Neural cell (in vitro differentiated cells): ENCODE measurements around the gene ALOXE3. TPM values are rescaled to one million over a fixed set of nuclear protein-coding genes. Genes with fewer than 3 reads are reported as not detected.

Experiments
- H2AFZ ChIP-seq: fragments of 200-600, 300-800 bp; sonication (generic), shearing (Covaris generic); 2 replicates; pipeline ENCODE4 v1.6.0; 2014; ENCODE audit warnings: low read depth, mild to moderate bottlenecking, antibody characterized with exemption, low read length, moderate library complexity
- H3F3A ChIP-seq: fragments of 200-600 bp; shearing (Covaris generic); 2 replicates; pipeline ENCODE4 v1.6.1; 2016; ENCODE audit warnings: mild to moderate bottlenecking, moderate library complexity, mixed read lengths, antibody characterized with exemption, low read length; ENCODE audit not compliant: insufficient read depth, poor library complexity, severe bottlenecking
- H3K27ac ChIP-seq: fragments of 200-600, 300-800 bp; sonication (generic), shearing (Covaris generic); 2 replicates; pipeline ENCODE4 v1.5.1; 2014; ENCODE audit warnings: mild to moderate bottlenecking, low read length, moderate library complexity
- H3K27me3 ChIP-seq: fragments of 300-800, 200-600 bp; sonication (generic), shearing (Covaris generic); 2 replicates; pipeline ENCODE4 v1.6.0; 2014; ENCODE audit warnings: mild to moderate bottlenecking, low read depth, low read length, moderate library complexity; ENCODE audit not compliant: insufficient read depth
- H3K36me3 ChIP-seq: fragments of 300-800, 200-600 bp; sonication (generic), shearing (Covaris generic); 2 replicates; pipeline ENCODE4 v1.5.1; 2014; ENCODE audit warnings: mild to moderate bottlenecking, antibody characterized with exemption, low read length, moderate library complexity; ENCODE audit not compliant: insufficient read depth
- H3K4me2 ChIP-seq: fragments of 300-800, 200-600 bp; sonication (generic), shearing (Covaris generic); 2 replicates; pipeline ENCODE4 v1.6.0; 2014; ENCODE audit warnings: mild to moderate bottlenecking, low read length
- H3K4me3 ChIP-seq: fragments of 300-800, 200-600 bp; sonication (generic), shearing (Covaris generic); 2 replicates; pipeline ENCODE4 v1.5.1; 2014; ENCODE audit warnings: mild to moderate bottlenecking, low read length, moderate library complexity
- H3K79me2 ChIP-seq: fragments of 200-600 bp; shearing (Covaris generic); replicated peaks from 2 replicates; pipeline ENCODE4 v1.6.0; 2014; ENCODE audit warnings: mild to moderate bottlenecking, low read length, moderate library complexity; ENCODE audit not compliant: insufficient read depth
- H3K9ac ChIP-seq: fragments of 300-800, 200-600 bp; sonication (generic), shearing (Covaris generic); 2 replicates; pipeline ENCODE4 v1.6.1; 2016; ENCODE audit warnings: mild to moderate bottlenecking, low read length, mixed read lengths
- H3K9me2 ChIP-seq: fragments of 200-600 bp; shearing (Covaris generic); 2 replicates; pipeline ENCODE4 v1.6.1; 2016; ENCODE audit warnings: mild to moderate bottlenecking, low read length, mixed read lengths; ENCODE audit not compliant: insufficient read depth
- H3K9me3 ChIP-seq: fragments of 200-600, 300-800 bp; sonication (generic), shearing (Covaris generic); 2 replicates; pipeline ENCODE4 v1.6.1; 2016; ENCODE audit warnings: mild to moderate bottlenecking, mixed run types, low read length, moderate library complexity, mixed read lengths
- H4K20me1 ChIP-seq: fragments of 200-600 bp; shearing (Covaris generic); 2 replicates; pipeline ENCODE4 v1.6.1; 2016; ENCODE audit warnings: mild to moderate bottlenecking, mixed run types; ENCODE audit not compliant: insufficient read depth
- EP300 ChIP-seq: fragments of 450-650 bp; conservative IDR thresholded peaks from 2 replicates; pipeline ENCODE4 v1.6.1; 2014; ENCODE audit warnings: antibody characterized with exemption, mild to moderate bottlenecking, moderate library complexity; ENCODE audit not compliant: poor library complexity, severe bottlenecking
- EZH2 ChIP-seq: fragments of 200-600, 300-800 bp; shearing (Covaris generic), sonication (generic); IDR thresholded peaks from 2 replicates; pipeline ENCODE4 v1.6.1; 2014; ENCODE audit warnings: antibody characterized with exemption, low read length, borderline replicate concordance, mild to moderate bottlenecking; ENCODE audit not compliant: insufficient read depth, poor library complexity, severe bottlenecking
- MXI1 ChIP-seq: fragments of 450-650 bp; conservative IDR thresholded peaks from 2 replicates; pipeline ENCODE4 v1.6.1; 2014; ENCODE audit warnings: antibody characterized with exemption, mild to moderate bottlenecking; ENCODE audit not compliant: poor library complexity, severe bottlenecking
- POLR2AphosphoS5 ChIP-seq: IDR thresholded peaks from 2 replicates; pipeline ENCODE4 v1.6.1; 2012
- RAD21 ChIP-seq: fragments of 450-650 bp; conservative IDR thresholded peaks from 2 replicates; pipeline ENCODE4 v1.6.1; 2014; ENCODE audit warnings: antibody characterized with exemption, mild to moderate bottlenecking, moderate library complexity
- REST ChIP-seq: IDR thresholded peaks from 2 replicates; pipeline ENCODE4 v1.6.1; 2012; ENCODE audit warnings: borderline replicate concordance
- SMC3 ChIP-seq: fragments of 450-650 bp; conservative IDR thresholded peaks from 2 replicates; pipeline ENCODE4 v1.6.1; 2014; ENCODE audit warnings: antibody characterized with exemption, mild to moderate bottlenecking, moderate library complexity; ENCODE audit not compliant: poor library complexity
- TAF1 ChIP-seq: IDR thresholded peaks from 2 replicates; pipeline ENCODE4 v1.6.1; 2012; ENCODE audit warnings: low read depth
- polyA plus RNA-seq: library from polyadenylated mRNA; depleted of rRNA; stranded (reverse); fragments of >200 nt; gene quantifications from 2 replicates; pipeline ENCODE4 v1.2.3, GENCODE V29; 2014
- TF ChIP-seq, protein P1 (sequence below): fragments of 450-650 bp; IDR thresholded peaks from 2 replicates; pipeline ENCODE4 v1.5.1; 2014; ENCODE audit warnings: antibody characterized with exemption, mild to moderate bottlenecking, moderate library complexity; ENCODE audit not compliant: poor library complexity, severe bottlenecking

Gene ALOXE3
- polyA plus RNA-seq, 1 donor from 2014 or later: 0.77 TPM

DNA sequence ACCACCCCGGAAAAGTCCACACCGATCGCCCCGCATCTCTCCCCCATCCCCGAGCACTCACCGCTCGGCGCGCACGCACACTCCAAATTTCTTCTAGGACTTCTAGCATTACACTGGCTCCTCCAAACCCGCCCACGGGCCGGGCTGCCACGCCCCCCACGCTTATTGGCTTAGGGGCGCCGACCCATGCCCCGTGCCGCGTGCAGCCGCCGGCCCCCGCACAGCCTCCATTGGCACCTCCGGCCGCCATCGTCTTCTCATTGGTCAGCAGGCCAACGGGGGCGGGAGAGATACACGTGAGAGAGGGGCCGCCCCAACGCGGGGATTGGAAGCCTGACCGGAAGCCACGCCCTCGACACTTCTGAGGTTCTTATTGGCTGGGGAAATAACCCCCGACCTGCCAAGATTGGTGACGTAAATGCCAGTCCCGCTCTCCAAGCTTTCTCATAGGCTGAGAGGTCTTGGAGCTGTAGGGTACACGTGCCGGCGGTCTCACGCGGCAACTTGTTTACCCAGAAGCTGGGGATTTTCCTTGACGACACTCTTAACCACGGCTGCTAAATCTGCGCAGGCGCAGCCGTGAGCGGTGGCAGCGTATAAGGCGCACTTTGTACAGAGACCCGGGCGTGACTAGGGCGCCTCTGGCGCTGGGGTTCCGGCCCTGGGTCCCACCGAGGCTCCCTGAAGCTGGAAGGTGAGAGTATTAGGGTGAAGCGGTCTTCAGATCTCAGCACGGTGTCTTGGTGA is 38.1 kb upstream of the ALOXE3 start:
- Histone ChIP-seq H3K9me2 (no peaks in the 10 kb centered on the region), H3K4me3 (peak overlapping the region; percentile 67), H3F3A (peaks cover 6% of the 10 kb centered on the region), H3K9me3 (no peaks in the 10 kb centered on the region), H4K20me1 (peaks cover 10% of the 10 kb centered on the region), H3K27ac (peak overlapping the region; percentile 94), H3K79me2 (peaks cover 27% of the 10 kb centered on the region), H3K27me3 (no peaks in the 10 kb centered on the region), H2AFZ (no peak overlapping the region), H3K9ac (peak overlapping the region; percentile 76), H3K36me3 (no peaks in the 10 kb centered on the region), H3K4me2 (peak overlapping the region; percentile 92)
- TF ChIP-seq, protein P1, sequence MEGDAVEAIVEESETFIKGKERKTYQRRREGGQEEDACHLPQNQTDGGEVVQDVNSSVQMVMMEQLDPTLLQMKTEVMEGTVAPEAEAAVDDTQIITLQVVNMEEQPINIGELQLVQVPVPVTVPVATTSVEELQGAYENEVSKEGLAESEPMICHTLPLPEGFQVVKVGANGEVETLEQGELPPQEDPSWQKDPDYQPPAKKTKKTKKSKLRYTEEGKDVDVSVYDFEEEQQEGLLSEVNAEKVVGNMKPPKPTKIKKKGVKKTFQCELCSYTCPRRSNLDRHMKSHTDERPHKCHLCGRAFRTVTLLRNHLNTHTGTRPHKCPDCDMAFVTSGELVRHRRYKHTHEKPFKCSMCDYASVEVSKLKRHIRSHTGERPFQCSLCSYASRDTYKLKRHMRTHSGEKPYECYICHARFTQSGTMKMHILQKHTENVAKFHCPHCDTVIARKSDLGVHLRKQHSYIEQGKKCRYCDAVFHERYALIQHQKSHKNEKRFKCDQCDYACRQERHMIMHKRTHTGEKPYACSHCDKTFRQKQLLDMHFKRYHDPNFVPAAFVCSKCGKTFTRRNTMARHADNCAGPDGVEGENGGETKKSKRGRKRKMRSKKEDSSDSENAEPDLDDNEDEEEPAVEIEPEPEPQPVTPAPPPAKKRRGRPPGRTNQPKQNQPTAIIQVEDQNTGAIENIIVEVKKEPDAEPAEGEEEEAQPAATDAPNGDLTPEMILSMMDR: peak; percentile 28
- TF ChIP-seq TAF1: peak; percentile 76
- peak; percentile 83 for TF ChIP-seq POLR2AphosphoS5
- TF ChIP-seq REST: peak; percentile 59
- TF ChIP-seq SMC3: no peak
- TF ChIP-seq EZH2: no peak
- peak; percentile 93 for TF ChIP-seq MXI1
- no peak for TF ChIP-seq RAD21
- peak; percentile 93 for TF ChIP-seq EP300

GRCh38 chr17:8155996-8156245 is 37.6 kb upstream of the ALOXE3 start:
- peak overlapping the region; percentile 52 for H3K4me2 ChIP-seq
- H3K79me2 ChIP-seq: peaks cover 22% of the 10 kb centered on the region
- peak overlapping the region; percentile 67 for H3K9ac ChIP-seq
- H3K9me3 ChIP-seq: no peaks in the 10 kb centered on the region
- H3K36me3 ChIP-seq: no peaks in the 10 kb centered on the region
- H3F3A ChIP-seq: peaks cover 6% of the 10 kb centered on the region
- H3K4me3 ChIP-seq: peak overlapping the region; percentile 67
- no peaks in the 10 kb centered on the region for H3K9me2 ChIP-seq
- H3K27me3 ChIP-seq: no peaks in the 10 kb centered on the region
- no peak overlapping the region for H2AFZ ChIP-seq
- peaks cover 7% of the 10 kb centered on the region for H4K20me1 ChIP-seq
- TF ChIP-seq POLR2AphosphoS5 (no peak), SMC3 (peak; percentile 21)
- peak overlapping the region; percentile 75 for H3K27ac ChIP-seq
